Measurements from ENCODE around the gene LRFN5.

The LRFN5 gene

DNA sequence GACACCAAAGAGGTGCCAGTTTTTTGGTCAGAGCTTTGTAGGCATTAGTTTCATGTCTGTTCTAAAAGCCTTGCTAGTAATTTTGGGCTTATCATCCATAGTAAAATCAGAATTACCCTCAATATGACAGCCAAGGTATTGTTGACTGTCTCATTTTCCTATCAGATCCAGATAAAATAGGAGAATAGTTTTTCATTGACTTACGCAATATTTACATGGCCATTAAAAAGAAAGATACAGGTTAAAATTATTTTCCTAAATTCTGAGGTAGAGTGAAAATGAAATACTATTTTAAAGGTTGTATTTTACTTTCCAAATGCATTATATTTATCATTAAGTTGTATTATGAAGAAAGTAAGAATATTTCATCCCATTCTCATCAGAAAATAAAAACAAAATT is 203.7 kb downstream of the LRFN5 start:
- TF ChIP-seq CTCF (IDR thresholded peaks at IDR 0.05; ENCODE audit: low read length, missing control alignments) = no peak
- no peak for DNase-seq (ENCODE audit: low read depth)
- H3K4me3 ChIP-seq (replicated peaks; ENCODE audit: low read depth, low read length) = no peak overlapping the region

GRCh38 chr14:41817626-41818025 is 210.9 kb downstream of the LRFN5 start:
- no peak overlapping the region for H3K4me3 ChIP-seq (replicated peaks; ENCODE audit: low read depth, low read length)
- DNase-seq (ENCODE audit: low read depth) = peak; percentile 8
- no peak for TF ChIP-seq CTCF (IDR thresholded peaks at IDR 0.05; ENCODE audit: low read length, missing control alignments)

DNA sequence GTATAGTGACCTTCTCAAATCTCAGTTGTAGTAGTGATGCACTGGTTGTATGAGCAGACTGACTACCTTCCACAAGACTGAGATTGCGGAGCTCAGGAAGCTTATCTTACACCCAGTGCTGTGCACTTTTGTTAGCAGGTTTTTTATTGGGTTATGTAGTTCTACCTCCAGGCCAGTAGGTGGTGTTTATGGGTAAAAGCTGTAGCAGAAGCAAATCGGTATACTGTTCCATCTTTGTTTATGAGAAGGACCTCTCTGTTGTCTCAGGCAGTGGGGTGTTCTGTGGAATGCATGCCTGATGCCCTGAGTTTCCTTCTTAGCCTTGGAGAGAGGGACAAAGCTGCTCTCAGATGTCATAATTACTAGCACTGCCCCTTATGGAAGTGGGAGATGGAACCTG is 217.8 kb downstream of the LRFN5 start:
- DNase-seq (ENCODE audit: low read depth) = no peak
- no peak for TF ChIP-seq CTCF (IDR thresholded peaks at IDR 0.05; ENCODE audit: low read length, missing control alignments)
- no peak overlapping the region for H3K4me3 ChIP-seq (replicated peaks; ENCODE audit: low read depth, low read length)

DNA sequence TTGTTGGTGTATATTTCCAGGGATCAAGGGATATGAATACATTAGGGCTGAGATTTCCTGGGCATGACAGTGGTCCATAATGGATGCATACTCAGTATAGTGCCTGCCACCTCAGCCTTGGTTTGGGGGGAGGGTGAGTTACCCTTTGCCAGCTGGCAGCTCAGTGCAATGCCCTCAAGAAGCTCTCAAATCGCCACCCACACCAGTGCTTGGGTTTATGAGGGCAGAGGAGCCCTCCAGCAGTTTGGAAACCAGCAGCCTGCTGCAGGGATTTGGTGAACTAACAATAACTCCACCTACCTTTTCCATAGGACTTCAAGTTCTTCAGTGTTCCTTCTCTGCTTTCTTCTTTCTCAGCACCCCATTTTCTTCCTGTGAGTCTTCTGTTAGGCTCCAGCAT is 218.9 kb downstream of the LRFN5 start:
- no peak for TF ChIP-seq CTCF (IDR thresholded peaks at IDR 0.05; ENCODE audit: low read length, missing control alignments)
- H3K4me3 ChIP-seq (replicated peaks; ENCODE audit: low read depth, low read length) = no peak overlapping the region
- no peak for DNase-seq (ENCODE audit: low read depth)

- TF ChIP-seq CTCF (IDR thresholded peaks at IDR 0.05; ENCODE audit: low read length, missing control alignments) = no peak
- DNase-seq (ENCODE audit: low read depth) = peak; percentile 69
- H3K4me3 ChIP-seq (replicated peaks; ENCODE audit: low read depth, low read length) = no peak overlapping the region
Observed at GRCh38 chr14:41830714-41831406, 224.2 kb downstream of the LRFN5 start.

- no peak overlapping the region for H3K4me3 ChIP-seq (replicated peaks; ENCODE audit: low read depth, low read length)
- no peak for DNase-seq (ENCODE audit: low read depth)
- TF ChIP-seq CTCF (IDR thresholded peaks at IDR 0.05; ENCODE audit: low read length, missing control alignments) = no peak
Observed at GRCh38 chr14:41839661-41840060, 233.0 kb downstream of the LRFN5 start.

- peak; percentile 45 for DNase-seq (ENCODE audit: low read depth)
- no peak for TF ChIP-seq CTCF (IDR thresholded peaks at IDR 0.05; ENCODE audit: low read length, missing control alignments)
Observed at GRCh38 chr14:41859336-41859735, 252.7 kb downstream of the LRFN5 start.

More at GRCh38 chr14:41859336-41859735, 252.7 kb downstream of the LRFN5 start:
- H3K4me3 ChIP-seq (replicated peaks; ENCODE audit: low read depth, low read length) = no peak overlapping the region
